ENCODE measurements around the gene SCN1B.

DNA sequence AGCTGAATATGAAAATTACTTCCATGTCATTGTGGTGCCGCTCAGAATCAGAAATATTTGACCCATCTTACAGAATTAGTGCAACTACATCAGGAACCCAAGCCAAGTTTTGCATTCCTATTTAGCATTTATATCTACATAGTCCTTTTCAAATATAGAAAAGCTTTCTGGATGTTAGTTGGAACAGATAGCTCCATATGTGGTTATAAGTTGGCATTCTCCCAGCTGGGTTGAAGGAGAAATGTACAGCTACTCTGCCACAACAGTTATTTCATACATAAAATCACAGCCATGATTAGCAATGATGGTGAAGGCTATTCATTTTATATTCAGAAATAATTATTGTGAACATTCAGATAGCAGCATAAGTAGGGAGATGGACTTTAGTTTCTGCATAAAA lies 39.4 kb downstream of the SCN1B start:
- TF ChIP-seq FOXA1 (IDR thresholded peaks at IDR 0.05) (no peak), ELF4 (IDR thresholded peaks at IDR 0.05) (no peak), SUZ12 (IDR thresholded peaks at IDR 0.05) (no peak), L3MBTL2 (conservative IDR thresholded peaks at IDR 0.05) (no peak), TARDBP (IDR thresholded peaks at IDR 0.05) (no peak), CTBP1 (IDR thresholded peaks at IDR 0.05; ENCODE audit: borderline replicate concordance) (no peak), NFRKB (IDR thresholded peaks at IDR 0.05) (no peak)
- TF ChIP-seq, protein P1, sequence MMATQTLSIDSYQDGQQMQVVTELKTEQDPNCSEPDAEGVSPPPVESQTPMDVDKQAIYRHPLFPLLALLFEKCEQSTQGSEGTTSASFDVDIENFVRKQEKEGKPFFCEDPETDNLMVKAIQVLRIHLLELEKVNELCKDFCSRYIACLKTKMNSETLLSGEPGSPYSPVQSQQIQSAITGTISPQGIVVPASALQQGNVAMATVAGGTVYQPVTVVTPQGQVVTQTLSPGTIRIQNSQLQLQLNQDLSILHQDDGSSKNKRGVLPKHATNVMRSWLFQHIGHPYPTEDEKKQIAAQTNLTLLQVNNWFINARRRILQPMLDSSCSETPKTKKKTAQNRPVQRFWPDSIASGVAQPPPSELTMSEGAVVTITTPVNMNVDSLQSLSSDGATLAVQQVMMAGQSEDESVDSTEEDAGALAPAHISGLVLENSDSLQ (IDR thresholded peaks at IDR 0.05): no peak

Data from HEK293T (cell line).